HCT116 (cell line): ENCODE data around the gene FOXA1. TPM values are rescaled to one million over a fixed set of nuclear protein-coding genes. Genes with fewer than 3 reads are reported as not detected.

Source experiments
- ATAC-seq: fragments of 200-7000 bp; cut with Tn5 transposase; 2 replicates; pipeline ENCODE4 v1.9.1; 2020; ENCODE audit warnings: mild to moderate bottlenecking, moderate library complexity
- BruUV-seq: library from RNA; stranded (reverse); fragments of 400-500 nt; replicated peaks from 2 replicates; lab custom pipeline; 2021; lab: Mats Ljungman, UMichigan
- CTCF ChIA-PET: fragments of 300-600 bp; sonication (Branson Sonifier 250); formaldehyde crosslinking; loops from one replicate; lab custom pipeline; 2021; ENCODE audit warnings: antibody characterized with exemption; lab: Charles Lee
- POLR2A ChIA-PET: fragments of 300-600, 350-600 bp; sonication (Branson Sonifier 250); formaldehyde crosslinking; loops from one replicate; lab custom pipeline; 2021; ENCODE audit warnings: antibody characterized with exemption; lab: Charles Lee
- RAD21 ChIA-PET, 2 experiments: fragments of 300-600 bp; sonication (Branson Sonifier 250); formaldehyde crosslinking; loops; one replicate each; lab custom pipeline; 2023; ENCODE audit warnings: low total read pairs in 2 of 2; ENCODE audit not compliant: uncharacterized antibody in 2 of 2, unreplicated experiment in 2 of 2, low non-redundant PET in 1 of 2; lab: Charles Lee
- DNase-seq: peaks from one replicate; pipeline ENCODE4 v3.0.0-alpha.2; 2010; ENCODE audit warnings: low read depth, low spot score
- H2AFZ ChIP-seq: fragments of 200-600 bp; shearing (Covaris generic), sonication (generic); 2 replicates; pipeline ENCODE4 v1.6.1; 2017; ENCODE audit warnings: low read depth, mixed run types, mixed read lengths, antibody characterized with exemption, low read length; ENCODE audit not compliant: poor library complexity, severe bottlenecking
- H3K27ac ChIP-seq: 2 replicates; pipeline ENCODE4 v1.5.1; 2012; ENCODE audit warnings: low read depth, low read length
- H3K27me3 ChIP-seq: fragments of 200-600 bp; sonication (generic); 2 replicates; pipeline ENCODE4 v1.6.1; 2016; ENCODE audit warnings: mixed run types, low read length, mixed read lengths; ENCODE audit not compliant: insufficient read depth
- H3K36me3 ChIP-seq, 2 experiments: fragments of 200-500 bp in 1 of 2; fragments of 200-600 bp in 1 of 2; sonication (Bioruptor generic) in 1 of 2; sonication (generic) in 1 of 2; 2 replicates each; pipeline versions ENCODE4 v1.5.1 to v1.6.1; 2014 to 2016; ENCODE audit warnings: low read length in 2 of 2, inconsistent platforms in 1 of 2, mixed read lengths in 1 of 2, mixed run types in 1 of 2; ENCODE audit not compliant: insufficient read depth in 2 of 2, control insufficient read depth in 1 of 2
- H3K4me1 ChIP-seq, 2 experiments: fragments of 200-600 bp in 1 of 2; sonication (generic) in 1 of 2; 2 replicates each; pipeline versions ENCODE4 v1.5.1 to v1.6.1; 2012 to 2017; ENCODE audit warnings: low read length in 2 of 2, inconsistent platforms in 1 of 2, mild to moderate bottlenecking in 1 of 2, mixed read lengths in 1 of 2, mixed run types in 1 of 2, moderate library complexity in 1 of 2; ENCODE audit not compliant: insufficient read depth in 2 of 2, control insufficient read depth in 1 of 2
- H3K4me2 ChIP-seq: fragments of 200-600 bp; sonication (generic); 2 replicates; pipeline ENCODE4 v1.6.1; 2017; ENCODE audit warnings: mixed run types, low read length, mixed read lengths
- H3K4me3 ChIP-seq, 2 experiments: fragments of 200-600 bp in 1 of 2; sonication (generic) in 1 of 2; replicated peaks in 1 of 2; 2 replicates each; pipeline ENCODE4 v1.5.1; 2011 to 2016; ENCODE audit warnings: low read length in 2 of 2, control low read depth in 1 of 2, low read depth in 1 of 2, mild to moderate bottlenecking in 1 of 2, mixed read lengths in 1 of 2, mixed run types in 1 of 2
- H3K79me2 ChIP-seq: fragments of 200-600 bp; sonication (generic); 2 replicates; pipeline ENCODE4 v1.6.1; 2017; ENCODE audit warnings: mild to moderate bottlenecking, mixed run types, low read length, moderate library complexity, mixed read lengths; ENCODE audit not compliant: insufficient read depth
- H3K9ac ChIP-seq: fragments of 200-600 bp; sonication (generic); 2 replicates; pipeline ENCODE4 v1.6.1; 2016; ENCODE audit warnings: low read length, mixed read lengths
- H3K9me2 ChIP-seq: fragments of 200-600 bp; sonication (generic), shearing (Covaris generic); 2 replicates; pipeline ENCODE4 v1.6.1; 2017; ENCODE audit warnings: mixed run types, mild to moderate bottlenecking, moderate library complexity; ENCODE audit not compliant: insufficient read depth
- H3K9me3 ChIP-seq, 2 experiments: fragments of 200-500 bp in 1 of 2; fragments of 200-600 bp in 1 of 2; sonication (Bioruptor generic) in 1 of 2; sonication (generic) in 1 of 2; 2 replicates each; pipeline ENCODE4 v1.6.1; 2014 to 2017; ENCODE audit warnings: low read length in 2 of 2, mixed read lengths in 2 of 2, inconsistent platforms in 1 of 2, low read depth in 1 of 2, mild to moderate bottlenecking in 1 of 2, mixed run types in 1 of 2, moderate library complexity in 1 of 2; ENCODE audit not compliant: control insufficient read depth in 1 of 2, insufficient read depth in 1 of 2
- H4K20me1 ChIP-seq: fragments of 200-600 bp; sonication (generic), shearing (Covaris generic); 2 replicates; pipeline ENCODE4 v1.6.1; 2017; ENCODE audit warnings: mixed run types, mild to moderate bottlenecking, moderate library complexity; ENCODE audit not compliant: insufficient read depth
- EZH2 ChIP-seq: fragments of 200-600 bp; sonication (generic); IDR thresholded peaks from 2 replicates; pipeline ENCODE4 v1.6.1; 2017; ENCODE audit warnings: antibody characterized with exemption, mixed run types
- POLR2A ChIP-seq: IDR thresholded peaks from 2 replicates; pipeline ENCODE4 v1.7.0; 2011; ENCODE audit warnings: borderline replicate concordance; ENCODE audit not compliant: insufficient read depth, insufficient read length; ENCODE audit errors: extremely low read depth
- YY1 ChIP-seq: IDR thresholded peaks from 2 replicates; pipeline ENCODE4 v1.6.1; 2011; ENCODE audit warnings: low read length, low read depth, moderate library complexity, mild to moderate bottlenecking; ENCODE audit not compliant: insufficient replicate concordance; ENCODE audit errors: extremely low read depth
- ZFX ChIP-seq: fragments of 450-650 bp; IDR thresholded peaks from 2 replicates; pipeline ENCODE4 v1.6.1; 2017
- intact Hi-C: fragments of 100-400 bp; cut with micrococcal nuclease; formaldehyde crosslinking; loops from 2 replicates; pipeline ENCODE4 v1.10.0; 2022
- total RNA-seq: library from RNA; stranded (reverse); gene quantifications from one replicate; pipeline ENCODE4 v1.2.1, GENCODE V29; 2021; ENCODE audit not compliant: unreplicated experiment
- TF ChIP-seq, protein P1 (sequence below), 3 experiments: fragments of 200-600 bp in 1 of 3; sonication (generic) in 1 of 3; IDR thresholded peaks in 2 of 3; conservative IDR thresholded peaks in 1 of 3; 2 replicates each; pipeline ENCODE4 v1.5.1; 2012 to 2017; ENCODE audit warnings: low read depth in 2 of 3, low read length in 2 of 3, antibody characterized with exemption in 1 of 3, borderline replicate concordance in 1 of 3, control low read depth in 1 of 3, mild to moderate bottlenecking in 1 of 3, mixed read lengths in 1 of 3, mixed run types in 1 of 3, moderate library complexity in 1 of 3; ENCODE audit not compliant: insufficient read depth in 1 of 3

The FOXA1 gene
- total RNA-seq, 1 experiment from 2014 or later = 1.3 TPM

DNA sequence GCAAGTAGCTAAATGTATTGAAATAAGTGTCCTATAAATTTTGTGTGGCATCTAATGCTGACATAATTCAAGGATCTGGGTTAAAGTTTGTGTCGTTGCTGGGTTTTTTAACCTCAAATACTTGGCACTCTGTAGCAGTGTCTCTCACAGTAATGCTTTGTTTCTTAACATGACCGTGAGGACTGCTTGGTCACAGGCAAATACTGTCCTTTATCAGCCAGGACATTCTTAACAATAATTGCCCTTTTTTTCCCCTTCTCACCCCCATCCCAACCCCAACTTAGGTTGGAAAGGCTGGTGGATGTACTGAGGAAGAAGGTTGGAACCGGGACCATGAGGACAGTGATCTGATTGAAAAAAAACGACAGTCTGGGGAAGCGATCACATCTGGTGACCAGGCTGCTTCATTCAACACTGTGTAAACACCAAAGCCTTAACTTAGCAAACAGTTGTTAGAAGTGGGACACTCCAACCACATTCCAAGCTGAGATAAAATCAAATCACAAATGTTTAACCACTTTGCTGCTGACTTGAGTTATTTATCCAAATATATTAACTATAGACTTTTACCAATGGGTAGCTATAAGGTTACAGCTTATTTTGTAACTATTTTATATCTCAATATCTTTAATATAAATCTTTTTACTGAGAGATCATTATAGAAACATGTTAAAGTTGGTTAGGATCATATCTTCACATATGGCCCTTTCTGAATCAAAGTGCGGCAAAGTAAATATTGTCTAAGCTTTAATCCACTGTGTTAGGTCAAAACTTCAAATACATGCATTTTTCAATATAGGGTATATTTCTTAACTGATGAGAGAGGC is 48.2 kb downstream of the FOXA1 start:
- TF ChIP-seq YY1 (no peak), EZH2 (no peak), POLR2A (no peak)
- TF ChIP-seq, all 23 proteins: peak for 0
- H3K9me3 ChIP-seq = no peaks in the 10 kb centered on the region
- no peaks in the 10 kb centered on the region for H3K36me3 ChIP-seq
- H3K27me3 ChIP-seq = no peaks in the 10 kb centered on the region
- ChIA-PET CTCF (no interaction called here), POLR2A (no interaction called here), RAD21 (no interaction called here)
- no peak overlapping the region for H3K27ac ChIP-seq
- H3K9me2 ChIP-seq = no peaks in the 10 kb centered on the region
- no peak overlapping the region for H3K4me2 ChIP-seq
- no peak for ATAC-seq
- H4K20me1 ChIP-seq = no peaks in the 10 kb centered on the region
- H3K4me1 ChIP-seq = no peaks in the 10 kb centered on the region
- intact Hi-C loops = no loop called here
- no peak overlapping the region for H3K9ac ChIP-seq
- H3K79me2 ChIP-seq = no peaks in the 10 kb centered on the region
- no peak overlapping the region for H2AFZ ChIP-seq
- no peak for DNase-seq
- no TSS peak for BruUV-seq
- no peak overlapping the region for H3K4me3 ChIP-seq

DNA sequence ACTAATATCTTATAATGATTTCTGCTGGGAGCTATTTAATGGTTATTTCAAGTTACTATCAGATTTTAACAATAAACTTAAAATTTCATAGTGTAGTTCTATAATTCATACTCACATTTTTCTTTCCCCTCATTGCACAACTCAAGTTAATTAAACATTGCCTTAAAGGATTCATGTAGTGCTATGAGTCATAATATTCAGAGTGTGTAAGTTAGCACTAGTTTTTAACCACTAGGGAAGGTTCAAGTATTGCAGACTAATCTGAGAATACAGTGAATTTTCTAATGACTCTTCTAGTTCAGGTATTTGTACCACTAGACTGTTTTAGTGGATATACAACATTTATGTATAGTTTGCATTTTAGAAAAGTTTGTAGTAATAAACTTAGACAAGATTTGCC is 49.9 kb downstream of the FOXA1 start:
- H4K20me1 ChIP-seq = no peaks in the 10 kb centered on the region
- H2AFZ ChIP-seq = no peak overlapping the region
- ChIA-PET CTCF (no interaction called here), POLR2A (no interaction called here), RAD21 (no interaction called here)
- no peaks in the 10 kb centered on the region for H3K27me3 ChIP-seq
- H3K9me2 ChIP-seq = no peaks in the 10 kb centered on the region
- H3K79me2 ChIP-seq = no peaks in the 10 kb centered on the region
- no peaks in the 10 kb centered on the region for H3K36me3 ChIP-seq
- no peak overlapping the region for H3K4me3 ChIP-seq
- H3K27ac ChIP-seq = no peak overlapping the region
- no peak for DNase-seq
- TF ChIP-seq, protein P1, sequence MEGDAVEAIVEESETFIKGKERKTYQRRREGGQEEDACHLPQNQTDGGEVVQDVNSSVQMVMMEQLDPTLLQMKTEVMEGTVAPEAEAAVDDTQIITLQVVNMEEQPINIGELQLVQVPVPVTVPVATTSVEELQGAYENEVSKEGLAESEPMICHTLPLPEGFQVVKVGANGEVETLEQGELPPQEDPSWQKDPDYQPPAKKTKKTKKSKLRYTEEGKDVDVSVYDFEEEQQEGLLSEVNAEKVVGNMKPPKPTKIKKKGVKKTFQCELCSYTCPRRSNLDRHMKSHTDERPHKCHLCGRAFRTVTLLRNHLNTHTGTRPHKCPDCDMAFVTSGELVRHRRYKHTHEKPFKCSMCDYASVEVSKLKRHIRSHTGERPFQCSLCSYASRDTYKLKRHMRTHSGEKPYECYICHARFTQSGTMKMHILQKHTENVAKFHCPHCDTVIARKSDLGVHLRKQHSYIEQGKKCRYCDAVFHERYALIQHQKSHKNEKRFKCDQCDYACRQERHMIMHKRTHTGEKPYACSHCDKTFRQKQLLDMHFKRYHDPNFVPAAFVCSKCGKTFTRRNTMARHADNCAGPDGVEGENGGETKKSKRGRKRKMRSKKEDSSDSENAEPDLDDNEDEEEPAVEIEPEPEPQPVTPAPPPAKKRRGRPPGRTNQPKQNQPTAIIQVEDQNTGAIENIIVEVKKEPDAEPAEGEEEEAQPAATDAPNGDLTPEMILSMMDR (IDR thresholded peaks at IDR 0.05 in 2 of 3, conservative IDR thresholded peaks at IDR 0.05 in 1 of 3; ENCODE audit: borderline replicate concordance in 1 of 3, insufficient read depth in 1 of 3, low read depth in 2 of 3, low read length in 2 of 3) = 0 out of 6 replicates have a peak, but pooled peaks of 1 of the 3 experiments have one; percentile 5
- TF ChIP-seq ZFX = no peak
- no peak overlapping the region for H3K4me2 ChIP-seq
- H3K9ac ChIP-seq = no peak overlapping the region
- no TSS peak for BruUV-seq
- no peaks in the 10 kb centered on the region for H3K9me3 ChIP-seq
- intact Hi-C loops = no loop called here
- no peak for ATAC-seq
- H3K4me1 ChIP-seq = no peaks in the 10 kb centered on the region
